ENCODE measurements around the gene OVCA2. TPM values are rescaled to one million over a fixed set of nuclear protein-coding genes. Genes with fewer than 3 reads are reported as not detected.

OVCA2 gene
- total and polyA plus RNA-seq, 4 experiments from 2014 or later: 27.9 to 90.3 (median 43.2) TPM

DNA sequence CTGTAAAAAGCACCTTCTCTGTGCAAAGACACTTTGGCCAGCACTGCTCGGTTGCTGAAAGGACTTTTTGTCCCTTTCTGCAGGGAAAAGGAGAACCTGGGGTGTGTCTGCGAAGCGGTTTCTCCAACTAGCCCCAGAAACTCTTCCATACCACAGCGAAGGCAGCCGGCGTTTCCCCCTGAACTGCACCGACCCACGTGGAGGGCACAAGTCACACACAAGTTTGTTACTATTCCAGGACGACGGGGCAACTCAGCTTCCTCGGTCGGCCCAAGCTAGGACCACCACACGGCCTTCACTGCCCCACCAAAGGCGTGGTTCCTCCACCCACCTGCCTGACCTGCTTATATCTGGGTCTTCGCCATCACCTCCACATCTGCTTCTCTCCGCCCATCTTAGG is 18.6 kb upstream of the OVCA2 start:
- peaks cover 7 to 29% (median 15%) of the 10 kb centered on the region in 4 donors for H3K4me1 Mint-ChIP-seq
- peak overlapping the region in 7 of 8 donors; percentile 49 to 80 (median 69) for H3K4me3 Mint-ChIP-seq
- H3K27ac Mint-ChIP-seq: peak overlapping the region in 4 of 7 donors; percentile 51 to 88 (median 67)
- H3K4me3 ChIP-seq (ENCODE audit: low read length in 2 of 2): no peak overlapping the region
- H3K36me3 ChIP-seq (ENCODE audit: insufficient read depth, low read length): no peaks in the 10 kb centered on the region
- H3K9me3 ChIP-seq (ENCODE audit: control insufficient read depth in 1 of 2, low read length in 2 of 2): no peaks in the 10 kb centered on the region
- POLR2A ChIA-PET (ENCODE audit: partially characterized antibody): interaction anchor here (0.7 to 1.4 kb wide), 3 partner anchors 19 to 306 kb away, joined by 3 to 5 read pairs (median 3); partner anchors contain the start of gene OVCA2
- no peak for DNase-seq
- intact Hi-C loops (cut with micrococcal nuclease): loop anchor here (5.0 to 10.0 kb wide), 2 partner anchors 118 to 151 kb away; no protein-coding TSS in a partner anchor
- peaks cover 0 to 2% (median 0%) of the 10 kb centered on the region in 8 donors for H3K9me3 Mint-ChIP-seq
- peaks cover 8 to 12% of the 10 kb centered on the region in 2 donors for H3K27me3 Mint-ChIP-seq
- H3K27me3 ChIP-seq (ENCODE audit: insufficient read depth, low read length): no peaks in the 10 kb centered on the region
- H3K27ac ChIP-seq (ENCODE audit: low read depth, low read length): no peak overlapping the region
- CTCF ChIA-PET (ENCODE audit: partially characterized antibody): no interaction called here
- peaks cover 24% of the 10 kb centered on the region for H3K4me1 ChIP-seq (ENCODE audit: insufficient read depth, low read length)
- no peaks in the 10 kb centered on the region for H3K36me3 Mint-ChIP-seq

DNA sequence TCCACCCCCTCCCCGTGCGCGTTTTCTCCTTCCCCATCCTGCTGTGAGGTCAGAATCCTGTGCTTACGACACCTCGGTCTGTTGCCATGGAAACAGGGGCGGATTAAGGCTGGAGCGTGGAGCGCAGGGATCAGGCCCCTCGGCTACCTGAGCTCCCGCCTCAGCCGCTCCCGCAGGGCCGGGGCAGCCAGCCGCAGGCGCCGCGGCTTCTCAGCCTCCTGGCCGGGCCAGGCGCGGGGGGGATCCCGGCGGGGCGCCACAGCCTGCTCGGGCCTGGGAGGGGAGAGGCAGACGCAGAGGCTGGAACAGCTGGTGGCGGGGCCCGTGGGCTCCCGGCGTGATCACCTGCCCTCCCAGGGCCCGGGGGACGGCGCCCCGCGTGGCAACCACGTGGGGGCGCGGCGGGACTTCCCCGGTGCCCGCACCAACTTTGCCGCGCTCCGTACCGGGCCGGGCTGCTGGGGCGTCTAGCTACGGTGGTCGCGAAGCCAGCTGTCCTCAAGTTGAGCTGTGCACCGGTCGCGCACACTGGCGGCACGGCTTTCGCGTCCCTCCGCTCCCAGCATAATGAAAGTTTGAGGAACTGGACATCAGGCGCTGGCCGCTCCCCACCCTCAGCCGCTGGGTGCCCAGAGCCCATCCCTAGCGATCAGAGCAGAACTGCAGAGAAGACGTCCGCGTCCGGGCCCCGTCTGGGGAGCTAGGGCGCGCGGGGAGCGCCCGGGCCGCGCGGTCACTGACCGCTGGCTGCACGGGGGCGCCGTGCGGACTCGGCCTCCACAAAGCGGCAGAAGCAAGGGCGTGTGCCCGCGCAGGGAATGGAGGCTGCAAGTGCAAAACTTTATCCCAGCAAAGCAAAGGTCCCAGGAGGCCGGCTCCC is 17.9 kb upstream of the OVCA2 start:
- Histone ChIP-seq H3K4me1 (ENCODE audit: insufficient read depth, low read length) (peaks cover 24% of the 10 kb centered on the region), H3K27me3 (ENCODE audit: insufficient read depth, low read length) (no peaks in the 10 kb centered on the region), H3K27ac (ENCODE audit: low read depth, low read length) (peak overlapping the region; percentile 9), H3K36me3 (ENCODE audit: insufficient read depth, low read length) (no peaks in the 10 kb centered on the region), H3K4me3 (ENCODE audit: low read length in 2 of 2) (peak overlapping the region in 1 of 2 donors; percentile 57), H3K9me3 (ENCODE audit: control insufficient read depth in 1 of 2, low read length in 2 of 2) (no peaks in the 10 kb centered on the region)
- Mint-ChIP-seq H3K9me3 (peaks cover 0 to 2% (median 0%) of the 10 kb centered on the region in 8 donors), H3K36me3 (no peaks in the 10 kb centered on the region), H3K27me3 (peaks cover 8 to 12% of the 10 kb centered on the region in 2 donors), H3K27ac (peak overlapping the region in 1 of 7 donors; percentile 64), H3K4me1 (peaks cover 7 to 29% (median 15%) of the 10 kb centered on the region in 4 donors), H3K4me3 (peak overlapping the region; percentile 74 to 88 (median 80))
- DNase-seq: peak; percentile 50 to 78 (median 61)
- CTCF ChIA-PET (ENCODE audit: partially characterized antibody): interaction anchor here (1.7 kb wide), 1 partner anchor 394 kb away, joined by 4 read pairs; no protein-coding TSS in a partner anchor
- intact Hi-C loops (cut with micrococcal nuclease): loop anchor here (5.0 to 10.0 kb wide), 2 partner anchors 119 to 152 kb away; no protein-coding TSS in a partner anchor
- POLR2A ChIA-PET (ENCODE audit: partially characterized antibody): interaction anchor here (0.9 to 1.8 kb wide), 7 partner anchors 9 to 488 kb away, joined by 3 to 8 read pairs (median 4); partner anchors contain the start of genes HIC1, METTL16, SGSM2 and TSR1

DNA sequence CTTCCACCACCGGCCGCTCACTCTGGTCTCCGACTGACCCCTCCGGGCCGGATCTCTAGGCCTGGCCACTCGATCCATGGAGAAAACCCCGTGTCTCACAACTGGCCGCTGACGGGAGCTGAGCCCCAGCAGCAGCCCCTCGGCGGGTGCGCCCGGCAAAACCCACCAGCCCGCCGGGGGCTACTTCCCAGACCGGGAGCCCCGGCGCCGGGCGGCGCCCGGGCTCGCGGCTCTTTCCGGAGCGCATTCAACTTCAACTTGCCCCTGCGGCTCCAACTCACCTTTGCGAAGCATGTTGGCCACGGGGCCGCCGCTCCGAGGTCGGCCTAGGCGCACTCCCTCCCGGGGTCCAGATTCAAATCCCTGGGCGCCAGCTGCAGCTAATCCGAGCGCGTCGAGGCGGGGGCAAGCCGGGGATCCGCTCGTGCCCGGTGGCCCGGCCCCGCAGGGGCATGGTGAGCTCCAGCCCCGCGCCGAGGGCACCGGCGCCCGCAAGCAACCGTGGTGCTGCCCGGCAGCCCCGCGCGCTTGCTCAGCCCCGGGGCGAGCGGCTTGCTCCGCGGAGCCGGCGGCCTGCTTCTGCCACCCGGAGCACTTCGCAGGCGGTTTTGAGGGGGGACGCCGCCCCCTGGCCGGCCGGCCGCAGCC is 17.1 kb upstream of the OVCA2 start:
- Mint-ChIP-seq H3K36me3 (no peaks in the 10 kb centered on the region), H3K4me3 (peak overlapping the region in 7 of 8 donors; percentile 22 to 82 (median 78)), H3K9me3 (peaks cover 0 to 2% (median 0%) of the 10 kb centered on the region in 8 donors), H3K4me1 (peaks cover 7 to 29% (median 16%) of the 10 kb centered on the region in 4 donors), H3K27ac (no peak overlapping the region), H3K27me3 (peaks cover 8 to 12% of the 10 kb centered on the region in 2 donors)
- H3K4me3 ChIP-seq (ENCODE audit: low read length in 2 of 2): peak overlapping the region; percentile 29 to 57
- intact Hi-C loops (cut with micrococcal nuclease): loop anchor here (1.0 to 10.0 kb wide), 6 partner anchors 18 to 340 kb away; partner anchors contain the start of genes OVCA2, PRPF8, TSR1 and WDR81
- peak overlapping the region; percentile 9 for H3K27ac ChIP-seq (ENCODE audit: low read depth, low read length)
- H3K4me1 ChIP-seq (ENCODE audit: insufficient read depth, low read length): peaks cover 27% of the 10 kb centered on the region
- H3K9me3 ChIP-seq (ENCODE audit: control insufficient read depth in 1 of 2, low read length in 2 of 2): no peaks in the 10 kb centered on the region
- CTCF ChIA-PET (ENCODE audit: partially characterized antibody): interaction anchor here (0.6 to 1.8 kb wide), 7 partner anchors 14 to 395 kb away, joined by 3 to 10 read pairs (median 3); no protein-coding TSS in a partner anchor
- H3K36me3 ChIP-seq (ENCODE audit: insufficient read depth, low read length): no peaks in the 10 kb centered on the region
- DNase-seq: no peak
- no peaks in the 10 kb centered on the region for H3K27me3 ChIP-seq (ENCODE audit: insufficient read depth, low read length)
- POLR2A ChIA-PET (ENCODE audit: partially characterized antibody): interaction anchor here (0.7 to 1.8 kb wide), 14 partner anchors 8 to 487 kb away, joined by 3 to 8 read pairs (median 4); partner anchors contain the start of genes HIC1, METTL16, OVCA2 and RPA1

DNA sequence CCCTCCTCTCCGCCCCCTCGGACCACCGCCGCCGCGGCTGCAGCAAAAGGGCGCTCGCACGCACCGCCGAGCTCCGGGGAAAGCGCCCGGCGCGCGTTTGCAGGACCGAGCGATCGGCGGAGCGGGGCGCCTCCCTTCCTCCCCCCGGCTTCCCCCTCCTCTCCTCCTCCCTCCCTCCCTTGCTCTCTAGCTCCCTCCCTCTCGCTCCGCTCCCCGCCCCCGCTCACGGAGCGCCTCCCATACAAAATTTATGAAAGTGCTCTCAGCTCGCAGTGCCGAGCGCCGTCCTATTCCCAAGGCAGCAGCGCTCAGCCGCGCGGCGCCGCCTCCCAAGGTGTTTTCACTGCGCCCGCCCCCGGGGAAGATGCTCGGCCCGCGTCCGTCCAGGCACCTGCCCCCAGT is 16.6 kb upstream of the OVCA2 start, which contains the start of gene RTN4RL1:
Gene RTN4RL1, minus strand, starts transcription at position 115 of the 402 bp plus-strand sequence. CDS start 469 bp downstream, outside the sequence.
- H3K4me3 Mint-ChIP-seq: peak within 1 kb of the TSS; percentile 83 to 88 (median 87)
- Histone ChIP-seq H3K27ac (ENCODE audit: low read depth, low read length) (peak within 1 kb of the TSS; percentile 38), H3K4me3 (ENCODE audit: low read length in 2 of 2) (peak within 1 kb of the TSS; percentile 29 to 57), H3K36me3 (ENCODE audit: insufficient read depth, low read length) (no peaks in the 10 kb centered on the region), H3K9me3 (ENCODE audit: control insufficient read depth in 1 of 2, low read length in 2 of 2) (no peaks in the 10 kb centered on the region), H3K27me3 (ENCODE audit: insufficient read depth, low read length) (no peaks in the 10 kb centered on the region), H3K4me1 (ENCODE audit: insufficient read depth, low read length) (peaks cover 28% of the 10 kb centered on the region)
- peak; percentile 73 to 86 (median 78) for DNase-seq
- POLR2A ChIA-PET (ENCODE audit: partially characterized antibody): interaction anchor here (0.7 to 1.8 kb wide), 14 partner anchors 8 to 486 kb away, joined by 3 to 8 read pairs (median 4); partner anchors contain the start of genes HIC1, METTL16, OVCA2 and RPA1
- H3K9me3 Mint-ChIP-seq: peaks cover 0 to 2% (median 0%) of the 10 kb centered on the region in 8 donors
- H3K36me3 Mint-ChIP-seq: peaks cover 0 to under 1% of the 10 kb centered on the region in 2 donors
- peaks cover 6 to 12% of the 10 kb centered on the region in 2 donors for H3K27me3 Mint-ChIP-seq
- CTCF ChIA-PET (ENCODE audit: partially characterized antibody): interaction anchor here (0.6 to 1.8 kb wide), 8 partner anchors 13 to 395 kb away, joined by 3 to 10 read pairs (median 4); no protein-coding TSS in a partner anchor
- peak within 1 kb of the TSS in 5 of 7 donors; percentile 21 to 64 (median 57) for H3K27ac Mint-ChIP-seq
- peaks cover 7 to 31% (median 19%) of the 10 kb centered on the region in 4 donors for H3K4me1 Mint-ChIP-seq
- intact Hi-C loops (cut with micrococcal nuclease): loop anchor here (1.0 to 10.0 kb wide), 5 partner anchors 17 to 341 kb away; partner anchors contain the start of genes OVCA2, PRPF8, TSR1 and WDR81

DNA sequence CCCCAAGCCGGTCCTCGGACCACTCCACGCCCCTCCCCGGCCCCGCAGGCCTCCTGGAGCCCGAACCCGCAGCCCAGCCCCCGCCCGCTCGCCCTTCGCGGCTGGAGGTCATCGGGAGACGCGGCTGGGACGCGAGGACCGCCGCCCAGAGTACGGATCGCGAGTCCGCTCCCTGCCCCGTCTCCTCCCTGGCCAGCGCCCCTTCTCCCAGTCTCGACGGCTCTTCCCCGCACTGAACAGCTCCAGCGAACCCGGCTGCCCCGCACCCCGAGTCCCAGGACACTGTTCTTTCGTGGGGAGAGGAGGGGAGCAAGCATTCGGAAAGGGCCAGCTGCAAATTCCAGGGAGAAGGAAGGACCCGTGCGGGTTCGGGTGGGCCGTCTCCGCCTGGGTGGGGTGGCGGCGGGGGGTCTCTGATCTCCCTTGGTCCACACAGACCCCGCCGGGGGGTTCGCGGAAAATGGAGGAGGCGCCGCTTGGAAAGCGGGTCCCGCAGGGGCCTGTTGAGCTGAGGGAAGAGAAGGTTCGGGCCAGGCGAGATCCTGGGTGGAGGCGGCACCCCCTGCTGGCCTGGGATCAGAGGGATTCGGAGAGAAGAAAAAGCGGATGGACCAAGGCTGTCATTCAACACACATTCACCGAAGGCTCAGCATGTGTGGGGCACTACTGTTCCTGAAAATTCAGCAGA is 16.1 kb upstream of the OVCA2 start:
- CTCF ChIA-PET (ENCODE audit: partially characterized antibody): interaction anchor here (0.6 to 1.8 kb wide), 5 partner anchors 12 to 396 kb away, joined by 3 to 10 read pairs (median 4); no protein-coding TSS in a partner anchor
- peak overlapping the region; percentile 83 to 88 (median 86) for H3K4me3 Mint-ChIP-seq
- H3K4me3 ChIP-seq (ENCODE audit: low read length in 2 of 2): peak overlapping the region in 1 of 2 donors; percentile 57
- peaks cover 5 to 12% of the 10 kb centered on the region in 2 donors for H3K27me3 Mint-ChIP-seq
- peak overlapping the region in 3 of 7 donors; percentile 21 to 60 (median 57) for H3K27ac Mint-ChIP-seq
- intact Hi-C loops (cut with micrococcal nuclease): loop anchor here (1.0 to 10.0 kb wide), 5 partner anchors 17 to 341 kb away; partner anchors contain the start of genes OVCA2, PRPF8, TSR1 and WDR81
- no peaks in the 10 kb centered on the region for H3K9me3 ChIP-seq (ENCODE audit: control insufficient read depth in 1 of 2, low read length in 2 of 2)
- H3K27ac ChIP-seq (ENCODE audit: low read depth, low read length): peak overlapping the region; percentile 38
- POLR2A ChIA-PET (ENCODE audit: partially characterized antibody): interaction anchor here (0.9 to 1.8 kb wide), 12 partner anchors 9 to 486 kb away, joined by 3 to 8 read pairs (median 3); partner anchors contain the start of genes HIC1, METTL16, OVCA2 and RPA1
- H3K36me3 ChIP-seq (ENCODE audit: insufficient read depth, low read length): no peaks in the 10 kb centered on the region
- peaks cover 0 to 2% (median 0%) of the 10 kb centered on the region in 8 donors for H3K9me3 Mint-ChIP-seq
- no peak for DNase-seq
- H3K27me3 ChIP-seq (ENCODE audit: insufficient read depth, low read length): no peaks in the 10 kb centered on the region
- H3K4me1 Mint-ChIP-seq: peaks cover 9 to 36% (median 22%) of the 10 kb centered on the region in 4 donors
- H3K4me1 ChIP-seq (ENCODE audit: insufficient read depth, low read length): peaks cover 32% of the 10 kb centered on the region
- H3K36me3 Mint-ChIP-seq: peaks cover 0 to 6% of the 10 kb centered on the region in 2 donors

All from CD4-positive, alpha-beta memory T cell (primary cell).